WTC11 (cell line): ENCODE measurements around the gene MYH9. TPM values are rescaled to one million over a fixed set of nuclear protein-coding genes. Genes with fewer than 3 reads are reported as not detected.
"Not testable (repeated sequence)": the region's sequence is repeated elsewhere in the genome, so short reads cannot be mapped to it uniquely, and the experiment has no call there.

Source experiments
- ATAC-seq: fragments of 200-7000 bp; cut with Tn5 transposase; 2 replicates; pipeline ENCODE4 v1.10.0; 2021; ENCODE audit warnings: mild to moderate bottlenecking, moderate library complexity
- CTCF ChIA-PET: fragments of 300-600 bp; sonication (Branson Sonifier 250); formaldehyde crosslinking; loops from one replicate; lab custom pipeline; 2021; ENCODE audit warnings: antibody characterized with exemption; lab: Charles Lee
- POLR2A ChIA-PET: fragments of 350-600 bp; sonication (Branson Sonifier 250); formaldehyde crosslinking; loops from one replicate; lab custom pipeline; 2021; ENCODE audit warnings: antibody characterized with exemption; lab: Charles Lee
- DNase-seq: peaks from one replicate; pipeline ENCODE4 v3.0.0; 2021; ENCODE audit warnings: low spot score
- H3K27ac Mint-ChIP-seq: 2 replicates; pipeline ENCODE4 v1.8.0; 2021; ENCODE audit warnings: mixed read lengths
- H3K27me3 Mint-ChIP-seq: 2 replicates; pipeline ENCODE4 v1.8.0; 2021; ENCODE audit warnings: low read depth, mild to moderate bottlenecking, moderate library complexity, mixed read lengths
- H3K36me3 Mint-ChIP-seq: 2 replicates; pipeline ENCODE4 v1.8.0; 2021; ENCODE audit warnings: mixed read lengths
- H3K4me1 Mint-ChIP-seq: 2 replicates; pipeline ENCODE4 v1.8.0; 2022; ENCODE audit warnings: mixed read lengths
- H3K4me3 Mint-ChIP-seq: 2 replicates; pipeline ENCODE4 v1.8.0; 2021; ENCODE audit warnings: mild to moderate bottlenecking, moderate library complexity, mixed read lengths
- H3K9me3 Mint-ChIP-seq: 2 replicates; pipeline ENCODE4 v1.8.0; 2021; ENCODE audit warnings: mixed read lengths
- E2F1 ChIP-seq: sonication (generic); formaldehyde crosslinking; IDR thresholded peaks from 2 replicates; pipeline ENCODE4 v1.8.0; 2022; ENCODE audit warnings: mild to moderate bottlenecking, missing genetic modification reagents
- FOXJ3 ChIP-seq: sonication (generic); formaldehyde crosslinking; IDR thresholded peaks from 2 replicates; pipeline ENCODE4 v1.9.0; 2021; ENCODE audit warnings: missing genetic modification reagents, mild to moderate bottlenecking, borderline replicate concordance
- FOXP4 ChIP-seq: sonication (generic); formaldehyde crosslinking; IDR thresholded peaks from 2 replicates; pipeline ENCODE4 v1.8.0; 2022; ENCODE audit warnings: mild to moderate bottlenecking, missing genetic modification reagents
- GTF2I ChIP-seq: fragments of 250-450 bp; sonication (Bioruptor Pico); conservative IDR thresholded peaks from 2 replicates; pipeline ENCODE4 v1.4.0; 2021; ENCODE audit warnings: mild to moderate bottlenecking
- JAZF1 ChIP-seq: fragments of 250-450 bp; sonication (Bioruptor Pico); IDR thresholded peaks from 2 replicates; pipeline ENCODE4 v1.9.0; 2021; ENCODE audit warnings: moderate library complexity, mild to moderate bottlenecking, inconsistent platforms
- KAT7 ChIP-seq: sonication (generic); formaldehyde crosslinking; IDR thresholded peaks from 2 replicates; pipeline ENCODE4 v1.8.1; 2023; ENCODE audit warnings: missing genetic modification reagents, mild to moderate bottlenecking, borderline replicate concordance
- MLX ChIP-seq: sonication (generic); formaldehyde crosslinking; IDR thresholded peaks from 2 replicates; pipeline ENCODE4 v1.8.1; 2023; ENCODE audit warnings: mild to moderate bottlenecking, missing genetic modification reagents, moderate library complexity
- NFATC4 ChIP-seq: fragments of 250-450 bp; sonication (Bioruptor Pico); IDR thresholded peaks from 2 replicates; pipeline ENCODE4 v1.9.0; 2021; ENCODE audit warnings: mild to moderate bottlenecking
- PREB ChIP-seq: sonication (generic); formaldehyde crosslinking; IDR thresholded peaks from 2 replicates; pipeline ENCODE4 v1.8.1; 2022; ENCODE audit warnings: mild to moderate bottlenecking, missing genetic modification reagents, moderate library complexity, borderline replicate concordance
- RELA ChIP-seq: sonication (generic); formaldehyde crosslinking; IDR thresholded peaks from 2 replicates; pipeline ENCODE4 v1.8.1; 2022; ENCODE audit warnings: missing genetic modification reagents, mild to moderate bottlenecking, borderline replicate concordance
- TEAD4 ChIP-seq: sonication (generic); formaldehyde crosslinking; IDR thresholded peaks from 2 replicates; pipeline ENCODE4 v1.8.0; 2022; ENCODE audit warnings: mild to moderate bottlenecking, missing genetic modification reagents
- TP53 ChIP-seq: sonication (generic); formaldehyde crosslinking; IDR thresholded peaks from 2 replicates; pipeline ENCODE4 v1.8.1; 2023; ENCODE audit warnings: mild to moderate bottlenecking, missing genetic modification reagents
- USF1 ChIP-seq: sonication (generic); formaldehyde crosslinking; IDR thresholded peaks from 2 replicates; pipeline ENCODE4 v1.8.0; 2022; ENCODE audit warnings: mild to moderate bottlenecking, missing genetic modification reagents
- ZNF671 ChIP-seq: fragments of 250-450 bp; sonication (Bioruptor Pico); IDR thresholded peaks from 2 replicates; pipeline ENCODE4 v1.8.0; 2021; ENCODE audit warnings: mild to moderate bottlenecking
- total RNA-seq: library from RNA; stranded (reverse); gene quantifications from 3 replicates; pipeline ENCODE4 v1.2.3, GENCODE V29; 2021
- TF ChIP-seq, protein P1 (sequence below): sonication (generic); formaldehyde crosslinking; conservative IDR thresholded peaks from 2 replicates; pipeline ENCODE4 v1.8.1; 2022; ENCODE audit warnings: mild to moderate bottlenecking, missing genetic modification reagents
- TF ChIP-seq, protein P2 (sequence below): sonication (generic); formaldehyde crosslinking; conservative IDR thresholded peaks from 2 replicates; pipeline ENCODE4 v1.8.1; 2023; ENCODE audit warnings: mild to moderate bottlenecking, low read depth, missing genetic modification reagents, moderate library complexity
- TF ChIP-seq, protein P3 (sequence below): fragments of 250-450 bp; sonication (Bioruptor Pico); IDR thresholded peaks from 2 replicates; pipeline ENCODE4 v1.9.0; 2021; ENCODE audit warnings: moderate library complexity, mild to moderate bottlenecking, inconsistent platforms, borderline replicate concordance

MYH9 gene
- total RNA-seq, 1 experiment from 2014 or later = 277 TPM

DNA sequence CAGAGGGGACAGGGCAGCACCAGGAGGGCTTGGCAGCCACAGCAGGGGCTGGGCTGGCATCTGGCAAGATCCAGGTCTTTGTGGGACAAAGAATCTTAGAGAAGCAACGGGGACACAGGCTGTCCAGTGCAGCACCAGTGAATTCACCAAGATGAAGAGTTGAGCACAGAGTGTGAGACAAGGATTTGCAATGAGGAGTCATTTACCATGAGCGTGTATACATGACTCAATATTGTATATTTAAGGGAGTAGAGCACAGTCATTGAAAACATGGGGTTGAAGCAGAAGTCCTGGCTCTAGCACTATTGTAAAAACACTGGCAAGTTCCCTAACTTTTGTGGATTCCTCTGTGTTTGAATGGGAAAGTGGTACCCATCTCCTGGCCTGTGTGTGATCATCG is 131.3 kb downstream of the MYH9 start:
- no peak overlapping the region for H3K27ac Mint-ChIP-seq
- peaks cover 49% of the 10 kb centered on the region for H3K4me1 Mint-ChIP-seq
- TF ChIP-seq RELA = no peak
- no peak for TF ChIP-seq ZNF671 (CRISPR knock-in tag)
- no peak for TF ChIP-seq NFATC4 (CRISPR knock-in tag)
- no peak for TF ChIP-seq USF1 (CRISPR knock-in tag)
- no peak for TF ChIP-seq PREB
- no peak for TF ChIP-seq FOXJ3 (CRISPR knock-in tag)
- TF ChIP-seq TEAD4 (CRISPR knock-in tag) = no peak
- no peak for TF ChIP-seq JAZF1
- no peak for TF ChIP-seq E2F1
- TF ChIP-seq FOXP4 (CRISPR knock-in tag) = no peak
- TF ChIP-seq, protein P1, sequence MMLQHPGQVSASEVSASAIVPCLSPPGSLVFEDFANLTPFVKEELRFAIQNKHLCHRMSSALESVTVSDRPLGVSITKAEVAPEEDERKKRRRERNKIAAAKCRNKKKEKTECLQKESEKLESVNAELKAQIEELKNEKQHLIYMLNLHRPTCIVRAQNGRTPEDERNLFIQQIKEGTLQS (CRISPR knock-in tag) = no peak
- TF ChIP-seq TP53 (CRISPR knock-in tag) = no peak
- TF ChIP-seq, all 79 proteins: peak for 0
- H3K9me3 Mint-ChIP-seq = no peaks in the 10 kb centered on the region
- ATAC-seq (no peak), DNase-seq (no peak)
- CTCF ChIA-PET = no interaction called here
- H3K4me3 Mint-ChIP-seq = no peak overlapping the region
- no peaks in the 10 kb centered on the region for H3K27me3 Mint-ChIP-seq
- no peaks in the 10 kb centered on the region for H3K36me3 Mint-ChIP-seq
- POLR2A ChIA-PET = no interaction called here

- H3K27ac Mint-ChIP-seq, POLR2A ChIA-PET, H3K36me3 Mint-ChIP-seq, CTCF ChIA-PET, H3K4me3 Mint-ChIP-seq, ATAC-seq, DNase-seq, H3K27me3 Mint-ChIP-seq, H3K9me3 Mint-ChIP-seq: not testable (repeated sequence)
- H3K4me1 Mint-ChIP-seq = peaks cover 52% of the 10 kb centered on the region
These were observed 132.2 kb downstream of the MYH9 start for GRCh38 chr22:36255572-36255971.

- ATAC-seq (no peak), DNase-seq (no peak)
- POLR2A ChIA-PET = interaction anchor here (1.1 kb wide), 1 partner anchor 15 kb away, joined by 5 read pairs; no protein-coding TSS in a partner anchor
- Mint-ChIP-seq H3K4me3 (no peak overlapping the region), H3K4me1 (peaks cover 42% of the 10 kb centered on the region), H3K36me3 (peaks cover 5% of the 10 kb centered on the region), H3K27ac (no peak overlapping the region), H3K9me3 (peaks cover 18% of the 10 kb centered on the region), H3K27me3 (no peaks in the 10 kb centered on the region)
- TF ChIP-seq, protein P2, sequence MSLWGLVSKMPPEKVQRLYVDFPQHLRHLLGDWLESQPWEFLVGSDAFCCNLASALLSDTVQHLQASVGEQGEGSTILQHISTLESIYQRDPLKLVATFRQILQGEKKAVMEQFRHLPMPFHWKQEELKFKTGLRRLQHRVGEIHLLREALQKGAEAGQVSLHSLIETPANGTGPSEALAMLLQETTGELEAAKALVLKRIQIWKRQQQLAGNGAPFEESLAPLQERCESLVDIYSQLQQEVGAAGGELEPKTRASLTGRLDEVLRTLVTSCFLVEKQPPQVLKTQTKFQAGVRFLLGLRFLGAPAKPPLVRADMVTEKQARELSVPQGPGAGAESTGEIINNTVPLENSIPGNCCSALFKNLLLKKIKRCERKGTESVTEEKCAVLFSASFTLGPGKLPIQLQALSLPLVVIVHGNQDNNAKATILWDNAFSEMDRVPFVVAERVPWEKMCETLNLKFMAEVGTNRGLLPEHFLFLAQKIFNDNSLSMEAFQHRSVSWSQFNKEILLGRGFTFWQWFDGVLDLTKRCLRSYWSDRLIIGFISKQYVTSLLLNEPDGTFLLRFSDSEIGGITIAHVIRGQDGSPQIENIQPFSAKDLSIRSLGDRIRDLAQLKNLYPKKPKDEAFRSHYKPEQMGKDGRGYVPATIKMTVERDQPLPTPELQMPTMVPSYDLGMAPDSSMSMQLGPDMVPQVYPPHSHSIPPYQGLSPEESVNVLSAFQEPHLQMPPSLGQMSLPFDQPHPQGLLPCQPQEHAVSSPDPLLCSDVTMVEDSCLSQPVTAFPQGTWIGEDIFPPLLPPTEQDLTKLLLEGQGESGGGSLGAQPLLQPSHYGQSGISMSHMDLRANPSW (CRISPR knock-in tag) = no peak
- TF ChIP-seq GTF2I (CRISPR knock-in tag) (no peak), KAT7 (CRISPR knock-in tag) (no peak), FOXP4 (CRISPR knock-in tag) (no peak), RELA (no peak), MLX (CRISPR knock-in tag) (no peak)
- TF ChIP-seq, protein P3, sequence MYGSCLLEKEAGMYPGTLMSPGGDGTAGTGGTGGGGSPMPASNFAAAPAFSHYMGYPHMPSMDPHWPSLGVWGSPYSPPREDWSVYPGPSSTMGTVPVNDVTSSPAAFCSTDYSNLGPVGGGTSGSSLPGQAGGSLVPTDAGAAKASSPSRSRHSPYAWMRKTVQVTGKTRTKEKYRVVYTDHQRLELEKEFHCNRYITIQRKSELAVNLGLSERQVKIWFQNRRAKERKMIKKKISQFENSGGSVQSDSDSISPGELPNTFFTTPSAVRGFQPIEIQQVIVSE (CRISPR knock-in tag) = no peak
- CTCF ChIA-PET = interaction anchor here (1.0 to 1.5 kb wide), 2 partner anchors 59 to 74 kb away, joined by 3 to 4 read pairs; no protein-coding TSS in a partner anchor
These were observed 134.0 kb downstream of the MYH9 start for GRCh38 chr22:36253523-36254490.
